IMR-90 (cell line): ENCODE results near the gene FAM163B. TPM values are rescaled to one million over a fixed set of nuclear protein-coding genes. Genes with fewer than 3 reads are reported as not detected.

Experiments used
- ATAC-seq: fragments of 200-7000 bp; cut with Tn5 transposase; 2 replicates; pipeline ENCODE4 v1.9.1; 2020; ENCODE audit warnings: low read depth, mild to moderate bottlenecking, moderate library complexity
- BruUV-seq: library from RNA; stranded (reverse); fragments of 400-500 nt; replicated peaks from 2 replicates; lab custom pipeline; 2021; lab: Mats Ljungman, UMichigan
- CTCF ChIA-PET: fragments of 300-600 bp; formaldehyde crosslinking; extraction: SDS; loops from one replicate; lab custom pipeline; 2021; ENCODE audit warnings: antibody characterized with exemption; lab: Yijun Ruan, JAX
- POLR2A ChIA-PET: fragments of 300-600 bp; sonication (Branson Sonifier 250); formaldehyde crosslinking; loops from one replicate; lab custom pipeline; 2022; ENCODE audit warnings: antibody characterized with exemption; ENCODE audit not compliant: unreplicated experiment; lab: Charles Lee
- DNase-seq: peaks from one replicate; pipeline ENCODE4 v3.0.0; 2013
- H2AFZ ChIP-seq: replicated peaks from 2 replicates; pipeline ENCODE3; 2013; ENCODE audit warnings: low read length, mild to moderate bottlenecking; ENCODE audit not compliant: poor library complexity
- H2AK5ac ChIP-seq: 2 replicates; pipeline ENCODE4 v1.6.1; 2013; ENCODE audit warnings: low read depth, low read length, inconsistent platforms
- H2AK9ac ChIP-seq: replicated peaks from 2 replicates; pipeline ENCODE3; 2013; ENCODE audit warnings: mild to moderate bottlenecking, low read depth, low read length, moderate library complexity; ENCODE audit not compliant: poor library complexity
- H2BK120ac ChIP-seq: 2 replicates; pipeline ENCODE4 v1.6.1; 2013; ENCODE audit warnings: low read depth, low read length, inconsistent platforms
- H2BK15ac ChIP-seq: 3 replicates; pipeline ENCODE4 v1.6.1; 2013; ENCODE audit warnings: low read depth, low read length, inconsistent platforms
- H2BK20ac ChIP-seq: 2 replicates; pipeline ENCODE4 v1.6.1; 2013; ENCODE audit warnings: low read depth, mild to moderate bottlenecking, inconsistent platforms, low read length, moderate library complexity
- H2BK5ac ChIP-seq: 2 replicates; pipeline ENCODE4 v1.6.1; 2013; ENCODE audit warnings: mild to moderate bottlenecking, low read depth, low read length, inconsistent platforms; ENCODE audit not compliant: poor library complexity, severe bottlenecking
- H3K14ac ChIP-seq: replicated peaks from 2 replicates; pipeline ENCODE4 v1.6.1; 2013; ENCODE audit warnings: low read depth, low read length, inconsistent platforms
- H3K18ac ChIP-seq: 2 replicates; pipeline ENCODE4 v1.6.1; 2013; ENCODE audit warnings: low read depth, low read length, control low read depth
- H3K23ac ChIP-seq: 2 replicates; pipeline ENCODE4 v1.6.1; 2013; ENCODE audit warnings: low read depth, low read length, inconsistent platforms
- H3K27ac ChIP-seq: 2 replicates; pipeline ENCODE4 v1.5.1; 2013; ENCODE audit warnings: mild to moderate bottlenecking, control low read depth, low read length; ENCODE audit not compliant: insufficient read depth
- H3K27me3 ChIP-seq: 2 replicates; pipeline ENCODE4 v1.6.1; 2013; ENCODE audit warnings: low read length; ENCODE audit not compliant: control insufficient read depth, insufficient read depth
- H3K36me3 ChIP-seq: 2 replicates; pipeline ENCODE4 v1.6.1; 2013; ENCODE audit warnings: low read length, mixed read lengths; ENCODE audit not compliant: control insufficient read depth, insufficient read depth
- H3K4ac ChIP-seq: 2 replicates; pipeline ENCODE4 v1.6.1; 2013; ENCODE audit warnings: low read depth, low read length, inconsistent platforms
- H3K4me1 ChIP-seq: 2 replicates; pipeline ENCODE4 v1.6.1; 2013; ENCODE audit warnings: low read length, mixed read lengths; ENCODE audit not compliant: control insufficient read depth, insufficient read depth
- H3K4me2 ChIP-seq: 2 replicates; pipeline ENCODE4 v1.6.1; 2013; ENCODE audit warnings: low read depth, mild to moderate bottlenecking, control low read depth, low read length, moderate library complexity
- H3K4me3 ChIP-seq: 2 replicates; pipeline ENCODE4 v1.5.1; 2013; ENCODE audit warnings: low read depth, mild to moderate bottlenecking, control low read depth, low read length, moderate library complexity; ENCODE audit not compliant: insufficient read depth
- H3K56ac ChIP-seq: 2 replicates; pipeline ENCODE4 v1.6.1; 2013; ENCODE audit warnings: low read length, inconsistent platforms; ENCODE audit not compliant: insufficient read depth; ENCODE audit errors: extremely low read depth
- H3K79me1 ChIP-seq, 2 experiments: 2 replicates each; pipeline ENCODE4 v1.6.1; 2013; ENCODE audit warnings: low read length in 2 of 2, inconsistent platforms in 1 of 2, low read depth in 1 of 2
- H3K9ac ChIP-seq: 2 replicates; pipeline ENCODE4 v1.6.1; 2013; ENCODE audit warnings: low read depth, low read length, control low read depth
- H3K9me1 ChIP-seq: 2 replicates; pipeline ENCODE4 v1.6.1; 2013; ENCODE audit warnings: low read length, inconsistent platforms; ENCODE audit not compliant: insufficient read depth
- H3K9me3 ChIP-seq: 2 replicates; pipeline ENCODE4 v1.6.1; 2013; ENCODE audit warnings: low read length; ENCODE audit not compliant: control insufficient read depth, insufficient read depth
- H4K20me1 ChIP-seq: 2 replicates; pipeline ENCODE4 v1.6.1; 2013; ENCODE audit warnings: low read length, inconsistent platforms; ENCODE audit not compliant: insufficient read depth
- H4K5ac ChIP-seq: 2 replicates; pipeline ENCODE4 v1.6.1; 2013; ENCODE audit warnings: mild to moderate bottlenecking, low read depth, low read length, control low read depth
- H4K8ac ChIP-seq, 2 experiments: 2 replicates each; pipeline ENCODE4 v1.6.1; 2013; ENCODE audit warnings: low read depth in 2 of 2, low read length in 2 of 2, control low read depth in 1 of 2, inconsistent platforms in 1 of 2
- H4K91ac ChIP-seq: 2 replicates; pipeline ENCODE4 v1.6.1; 2013; ENCODE audit warnings: low read depth, low read length, inconsistent platforms; ENCODE audit not compliant: insufficient read depth
- BHLHE40 ChIP-seq: fragments of 150-350 bp; IDR thresholded peaks from 2 replicates; pipeline ENCODE4 v1.6.1; 2016; ENCODE audit warnings: mild to moderate bottlenecking, low read depth, low read length
- CEBPB ChIP-seq: IDR thresholded peaks from 2 replicates; pipeline ENCODE4 v1.6.1; 2012; ENCODE audit warnings: low read depth, low read length, improper control_type of control experiment
- CHD1 ChIP-seq: IDR thresholded peaks from 2 replicates; pipeline ENCODE4 v1.6.1; 2012; ENCODE audit warnings: low read depth, low read length, improper control_type of control experiment
- FOS ChIP-seq: fragments of 150-350 bp; IDR thresholded peaks from 2 replicates; pipeline ENCODE4 v1.6.1; 2016; ENCODE audit warnings: low read depth, low read length
- MAFK ChIP-seq: IDR thresholded peaks from 2 replicates; pipeline ENCODE4 v1.6.1; 2012; ENCODE audit warnings: low read depth, low read length, improper control_type of control experiment
- MAZ ChIP-seq: IDR thresholded peaks from 2 replicates; pipeline ENCODE4 v1.6.1; 2012; ENCODE audit warnings: low read depth, mild to moderate bottlenecking, low read length, improper control_type of control experiment, moderate library complexity, borderline replicate concordance
- MXI1 ChIP-seq: IDR thresholded peaks from 2 replicates; pipeline ENCODE4 v1.6.1; 2012; ENCODE audit warnings: low read depth, mild to moderate bottlenecking, low read length, moderate library complexity, borderline replicate concordance
- NFE2L2 ChIP-seq: fragments of 150-350 bp; IDR thresholded peaks from 2 replicates; pipeline ENCODE4 v1.6.1; 2016; ENCODE audit warnings: low read depth, mild to moderate bottlenecking, low read length
- POLR2A ChIP-seq: IDR thresholded peaks from 2 replicates; pipeline ENCODE4 v1.6.1; 2012; ENCODE audit warnings: mild to moderate bottlenecking, low read depth, low read length
- RAD21 ChIP-seq: IDR thresholded peaks from 2 replicates; pipeline ENCODE4 v1.6.1; 2012; ENCODE audit warnings: low read length, improper control_type of control experiment
- RCOR1 ChIP-seq: IDR thresholded peaks from 2 replicates; pipeline ENCODE4 v1.6.1; 2012; ENCODE audit warnings: mild to moderate bottlenecking, low read length, improper control_type of control experiment; ENCODE audit not compliant: insufficient replicate concordance
- RFX5 ChIP-seq: IDR thresholded peaks from 2 replicates; pipeline ENCODE4 v1.8.0; 2012; ENCODE audit warnings: low read depth, mild to moderate bottlenecking, low read length, moderate library complexity
- SMC3 ChIP-seq: fragments of 150-350 bp; IDR thresholded peaks from 2 replicates; pipeline ENCODE4 v1.6.1; 2016; ENCODE audit warnings: low read depth, mild to moderate bottlenecking, antibody characterized with exemption, low read length, moderate library complexity
- WGBS, 2 experiments: methylation state at CpG; one replicate each; pipeline versions ENCODE4 v1.1.5 to v1.1.7; 2013; ENCODE audit warnings: missing lambda C conversion rate in 2 of 2; ENCODE audit not compliant: insufficient read length in 1 of 2; ENCODE audit errors: extremely low coverage in 2 of 2; 5-methylcytosine and 5-hydroxymethylcytosine counted together
- dilution Hi-C: fragments of 300-500 bp; cut with HindIII; formaldehyde crosslinking; loops from one replicate; pipeline ENCODE4 v1.14.3; 2018; ENCODE audit warnings: low sequenced_read_pairs; ENCODE audit not compliant: unreplicated experiment
- in situ Hi-C: fragments of 300-500 bp; cut with MboI; formaldehyde crosslinking; loops from 3 replicates; pipeline ENCODE4 v1.14.3; 2019; ENCODE audit warnings: low sequenced_read_pairs, inconsistent platforms, mixed read lengths
- intact Hi-C: fragments of 100-400 bp; cut with micrococcal nuclease; formaldehyde crosslinking; loops from 2 replicates; pipeline ENCODE4 v1.10.0; 2022
- polyA plus RNA-seq, 3 experiments: library from polyadenylated mRNA; depleted of rRNA; stranded (reverse); fragments of >200 nt; gene quantifications; 2 replicates each; pipeline ENCODE4 v1.2.3, GENCODE V29; 2012; ENCODE audit warnings: low replicate concordance in 1 of 3
- total RNA-seq: library from RNA; depleted of rRNA; stranded (reverse); fragments of >200 nt; gene quantifications from 2 replicates; pipeline ENCODE4 v1.2.3, GENCODE V29; 2012
- TF ChIP-seq, protein P1 (sequence below): fragments of 150-350 bp; IDR thresholded peaks from 2 replicates; pipeline ENCODE4 v1.6.1; 2016; ENCODE audit warnings: low read depth, mild to moderate bottlenecking, low read length, moderate library complexity, borderline replicate concordance
- TF ChIP-seq, protein P2 (sequence below): conservative IDR thresholded peaks from 2 replicates; pipeline ENCODE4 v1.5.1; 2012; ENCODE audit warnings: mild to moderate bottlenecking, low read depth, low read length, improper control_type of control experiment
- TF ChIP-seq, protein P3 (sequence below): fragments of 150-350 bp; IDR thresholded peaks from 2 replicates; pipeline ENCODE4 v1.6.1; 2017; ENCODE audit warnings: mild to moderate bottlenecking, antibody characterized with exemption, low read length, low read depth

The FAM163B gene
- total and polyA plus RNA-seq, 2 of the 4 experiments (the other 2 are of a cell fraction) = not detected

DNA sequence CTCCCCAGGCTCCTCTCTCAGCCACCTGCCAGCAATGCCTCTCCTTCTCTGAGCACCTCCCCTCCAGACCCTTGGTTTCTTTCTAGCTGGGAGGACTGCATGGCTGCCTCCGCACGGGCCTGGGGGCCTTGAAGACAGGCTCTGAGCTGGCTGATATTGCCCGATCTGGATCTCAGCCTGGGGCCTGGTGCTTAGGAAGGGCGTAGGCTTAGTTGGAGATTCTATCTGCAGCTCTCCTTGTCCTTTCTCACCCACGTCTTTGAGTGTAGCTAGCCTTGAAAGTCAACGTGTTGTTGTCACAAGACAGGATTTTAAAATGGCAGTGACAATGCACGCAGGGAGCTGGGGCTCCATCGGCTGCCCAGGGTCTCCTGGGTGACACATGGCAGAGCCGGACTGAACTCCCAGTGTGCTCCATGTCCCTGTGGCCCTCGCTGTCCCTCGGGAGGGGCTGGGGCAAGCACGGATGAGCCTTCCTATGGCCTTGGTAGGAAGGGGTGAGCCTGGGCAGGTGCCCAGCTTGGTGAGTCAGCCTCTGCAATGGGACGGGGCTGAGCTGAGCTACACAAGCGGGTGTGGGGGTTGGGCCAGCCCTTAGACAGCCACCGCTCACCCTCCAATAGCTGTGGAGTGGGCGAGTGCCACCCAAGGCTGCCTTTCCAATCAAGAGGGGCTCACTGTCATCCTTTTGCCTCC is 65.3 kb downstream of the FAM163B start:
- Histone ChIP-seq H3K56ac (no peak overlapping the region), H2AK9ac (no peak overlapping the region), H3K27me3 (peaks cover 52% of the 10 kb centered on the region), H2BK20ac (no peak overlapping the region), H4K91ac (no peak overlapping the region), H2AK5ac (no peak overlapping the region), H3K9ac (no peak overlapping the region), H2BK5ac (no peak overlapping the region), H3K14ac (no peak overlapping the region), H4K20me1 (no peaks in the 10 kb centered on the region), H3K79me1 (no peaks in the 10 kb centered on the region), H3K23ac (no peak overlapping the region), H4K8ac (no peak overlapping the region), H3K27ac (no peak overlapping the region), H2AFZ (no peak overlapping the region), H4K5ac (no peak overlapping the region), H3K9me3 (no peaks in the 10 kb centered on the region), H3K36me3 (no peaks in the 10 kb centered on the region), H2BK15ac (no peak overlapping the region), H3K18ac (no peak overlapping the region), H3K4me1 (no peaks in the 10 kb centered on the region), H3K4ac (no peak overlapping the region), H2BK120ac (no peak overlapping the region), H3K4me2 (no peak overlapping the region), H3K9me1 (no peaks in the 10 kb centered on the region), H3K4me3 (no peak overlapping the region)
- in situ Hi-C loops (no loop called here), intact Hi-C loops (no loop called here), dilution Hi-C loops (no loop called here)
- 80% methylated on average over 2 of the region's 16 CpGs; no CpG with 5 or more reads in 1 of the 2 experiments for WGBS, 2 experiments
- POLR2A ChIA-PET = no interaction called here
- TF ChIP-seq MXI1 (no peak), RFX5 (no peak), CHD1 (no peak), FOS (no peak), MAFK (no peak), BHLHE40 (no peak), RCOR1 (no peak), CEBPB (no peak), POLR2A (no peak), NFE2L2 (no peak), SMC3 (no peak), MAZ (no peak), RAD21 (no peak)
- TF ChIP-seq, protein P1, sequence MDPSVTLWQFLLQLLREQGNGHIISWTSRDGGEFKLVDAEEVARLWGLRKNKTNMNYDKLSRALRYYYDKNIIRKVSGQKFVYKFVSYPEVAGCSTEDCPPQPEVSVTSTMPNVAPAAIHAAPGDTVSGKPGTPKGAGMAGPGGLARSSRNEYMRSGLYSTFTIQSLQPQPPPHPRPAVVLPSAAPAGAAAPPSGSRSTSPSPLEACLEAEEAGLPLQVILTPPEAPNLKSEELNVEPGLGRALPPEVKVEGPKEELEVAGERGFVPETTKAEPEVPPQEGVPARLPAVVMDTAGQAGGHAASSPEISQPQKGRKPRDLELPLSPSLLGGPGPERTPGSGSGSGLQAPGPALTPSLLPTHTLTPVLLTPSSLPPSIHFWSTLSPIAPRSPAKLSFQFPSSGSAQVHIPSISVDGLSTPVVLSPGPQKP = no peak
- TF ChIP-seq, protein P2, sequence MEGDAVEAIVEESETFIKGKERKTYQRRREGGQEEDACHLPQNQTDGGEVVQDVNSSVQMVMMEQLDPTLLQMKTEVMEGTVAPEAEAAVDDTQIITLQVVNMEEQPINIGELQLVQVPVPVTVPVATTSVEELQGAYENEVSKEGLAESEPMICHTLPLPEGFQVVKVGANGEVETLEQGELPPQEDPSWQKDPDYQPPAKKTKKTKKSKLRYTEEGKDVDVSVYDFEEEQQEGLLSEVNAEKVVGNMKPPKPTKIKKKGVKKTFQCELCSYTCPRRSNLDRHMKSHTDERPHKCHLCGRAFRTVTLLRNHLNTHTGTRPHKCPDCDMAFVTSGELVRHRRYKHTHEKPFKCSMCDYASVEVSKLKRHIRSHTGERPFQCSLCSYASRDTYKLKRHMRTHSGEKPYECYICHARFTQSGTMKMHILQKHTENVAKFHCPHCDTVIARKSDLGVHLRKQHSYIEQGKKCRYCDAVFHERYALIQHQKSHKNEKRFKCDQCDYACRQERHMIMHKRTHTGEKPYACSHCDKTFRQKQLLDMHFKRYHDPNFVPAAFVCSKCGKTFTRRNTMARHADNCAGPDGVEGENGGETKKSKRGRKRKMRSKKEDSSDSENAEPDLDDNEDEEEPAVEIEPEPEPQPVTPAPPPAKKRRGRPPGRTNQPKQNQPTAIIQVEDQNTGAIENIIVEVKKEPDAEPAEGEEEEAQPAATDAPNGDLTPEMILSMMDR = no peak
- TF ChIP-seq, protein P3, sequence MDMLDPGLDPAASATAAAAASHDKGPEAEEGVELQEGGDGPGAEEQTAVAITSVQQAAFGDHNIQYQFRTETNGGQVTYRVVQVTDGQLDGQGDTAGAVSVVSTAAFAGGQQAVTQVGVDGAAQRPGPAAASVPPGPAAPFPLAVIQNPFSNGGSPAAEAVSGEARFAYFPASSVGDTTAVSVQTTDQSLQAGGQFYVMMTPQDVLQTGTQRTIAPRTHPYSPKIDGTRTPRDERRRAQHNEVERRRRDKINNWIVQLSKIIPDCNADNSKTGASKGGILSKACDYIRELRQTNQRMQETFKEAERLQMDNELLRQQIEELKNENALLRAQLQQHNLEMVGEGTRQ = no peak
- BruUV-seq = no TSS peak
- CTCF ChIA-PET = no interaction called here
- ATAC-seq = no peak
- DNase-seq = no peak
